H9 (cell line): ENCODE results near the gene KLF13. TPM values are rescaled to one million over a fixed set of nuclear protein-coding genes. Genes with fewer than 3 reads are reported as not detected.

Experiments used
- DNase-seq: peaks from one replicate; pipeline ENCODE4 v3.0.0-alpha.2; 2017
- H2AFZ ChIP-seq: one replicate; pipeline ENCODE4 v1.6.1; 2013; ENCODE audit warnings: mild to moderate bottlenecking, low read length, control low read depth, moderate library complexity
- H2AK5ac ChIP-seq: 2 replicates; pipeline ENCODE4 v1.6.1; 2013; ENCODE audit warnings: low read length, control low read depth, mixed read lengths; ENCODE audit not compliant: insufficient read length
- H2BK120ac ChIP-seq: one replicate; pipeline ENCODE4 v1.6.1; 2013; ENCODE audit warnings: low read depth, mild to moderate bottlenecking, low read length, control low read depth, inconsistent platforms; ENCODE audit not compliant: poor library complexity, severe bottlenecking
- H2BK12ac ChIP-seq: 2 replicates; pipeline ENCODE4 v1.6.1; 2013; ENCODE audit warnings: low read length, control low read depth, mixed read lengths, low read depth; ENCODE audit not compliant: insufficient read length
- H2BK15ac ChIP-seq: 2 replicates; pipeline ENCODE4 v1.6.1; 2013; ENCODE audit warnings: low read depth, low read length, control low read depth
- H2BK20ac ChIP-seq: one replicate; pipeline ENCODE4 v1.6.1; 2013; ENCODE audit warnings: low read depth, mild to moderate bottlenecking, low read length, control low read depth, inconsistent platforms; ENCODE audit not compliant: poor library complexity, severe bottlenecking
- H2BK5ac ChIP-seq: 2 replicates; pipeline ENCODE4 v1.6.1; 2013; ENCODE audit warnings: low read length, control low read depth, mixed read lengths; ENCODE audit not compliant: insufficient read length
- H3K14ac ChIP-seq: 2 replicates; pipeline ENCODE4 v1.6.1; 2013; ENCODE audit warnings: low read length, control low read depth; ENCODE audit not compliant: insufficient read depth
- H3K18ac ChIP-seq: 2 replicates; pipeline ENCODE4 v1.6.1; 2013; ENCODE audit warnings: low read depth, mild to moderate bottlenecking, mixed read lengths, low read length, control low read depth; ENCODE audit not compliant: insufficient read length
- H3K23ac ChIP-seq: 2 replicates; pipeline ENCODE4 v1.6.1; 2013; ENCODE audit warnings: low read length, control low read depth, mixed read lengths, low read depth; ENCODE audit not compliant: insufficient read length
- H3K23me2 ChIP-seq: 2 replicates; pipeline ENCODE4 v1.6.1; 2013; ENCODE audit warnings: low read depth, mild to moderate bottlenecking, mixed read lengths, low read length, control low read depth; ENCODE audit not compliant: insufficient read length, poor library complexity, severe bottlenecking
- H3K27ac ChIP-seq: 2 replicates; pipeline ENCODE4 v1.5.1; 2013; ENCODE audit warnings: low read length, control low read depth, mixed read lengths, low read depth; ENCODE audit not compliant: insufficient read length
- H3K27me3 ChIP-seq: 2 replicates; pipeline ENCODE4 v1.6.1; 2013; ENCODE audit warnings: low read length, control low read depth, inconsistent platforms; ENCODE audit not compliant: insufficient read depth
- H3K4ac ChIP-seq: 2 replicates; pipeline ENCODE4 v1.6.1; 2013; ENCODE audit warnings: low read depth, mild to moderate bottlenecking, control low read depth, inconsistent platforms, low read length, moderate library complexity
- H3K4me1 ChIP-seq: 2 replicates; pipeline ENCODE4 v1.6.1; 2013; ENCODE audit warnings: low read length, control low read depth, inconsistent platforms; ENCODE audit not compliant: insufficient read depth
- H3K4me2 ChIP-seq: 2 replicates; pipeline ENCODE4 v1.6.1; 2013; ENCODE audit warnings: low read length, control low read depth, mixed read lengths; ENCODE audit not compliant: insufficient read length, insufficient read depth
- H3K56ac ChIP-seq: 2 replicates; pipeline ENCODE4 v1.6.1; 2013; ENCODE audit warnings: low read depth, mild to moderate bottlenecking, mixed read lengths, low read length, control low read depth; ENCODE audit not compliant: insufficient read length
- H3K79me1 ChIP-seq: 2 replicates; pipeline ENCODE4 v1.6.1; 2013; ENCODE audit warnings: low read depth, mild to moderate bottlenecking, moderate library complexity, low read length, control low read depth, inconsistent platforms; ENCODE audit not compliant: insufficient read depth, poor library complexity, severe bottlenecking
- H3K79me2 ChIP-seq: 2 replicates; pipeline ENCODE4 v1.6.1; 2013; ENCODE audit warnings: low read length, control low read depth, inconsistent platforms; ENCODE audit not compliant: insufficient read depth
- H3K9ac ChIP-seq: 2 replicates; pipeline ENCODE4 v1.6.1; 2013; ENCODE audit warnings: low read length, control low read depth, mixed read lengths; ENCODE audit not compliant: insufficient read length; ENCODE audit errors: extremely low read depth
- H3K9me3 ChIP-seq: one replicate; pipeline ENCODE4 v1.6.1; 2013; ENCODE audit warnings: low read depth, low read length, inconsistent platforms; ENCODE audit not compliant: control insufficient read depth
- H3T11ph ChIP-seq: one replicate; pipeline ENCODE4 v1.6.1; 2013; ENCODE audit warnings: mild to moderate bottlenecking, low read length, control low read depth, inconsistent platforms
- H4K20me1 ChIP-seq: one replicate; pipeline ENCODE4 v1.6.1; 2013; ENCODE audit not compliant: control insufficient read depth, insufficient read length, insufficient read depth
- H4K5ac ChIP-seq: 2 replicates; pipeline ENCODE4 v1.6.1; 2013; ENCODE audit warnings: low read depth, mild to moderate bottlenecking, mixed read lengths, low read length, control low read depth; ENCODE audit not compliant: insufficient read length
- H4K8ac ChIP-seq: replicated peaks from 2 replicates; pipeline ENCODE4 v1.6.1; 2013; ENCODE audit warnings: low read length, control low read depth, mixed read lengths, low read depth; ENCODE audit not compliant: insufficient read length
- H4K91ac ChIP-seq: 2 replicates; pipeline ENCODE4 v1.6.1; 2013; ENCODE audit warnings: low read depth, mild to moderate bottlenecking, moderate library complexity, mixed read lengths, low read length, control low read depth; ENCODE audit not compliant: insufficient read length
- H3K27ac Mint-ChIP-seq, 3 experiments: 2 replicates in 2 of 3; 3 replicates in 1 of 3; pipeline ENCODE4 v1.8.0; 2020 to 2021; ENCODE audit warnings: mixed read lengths in 3 of 3, mild to moderate bottlenecking in 1 of 3, moderate library complexity in 1 of 3
- H3K27me3 Mint-ChIP-seq: 2 replicates; pipeline ENCODE4 v1.8.0; 2021; ENCODE audit warnings: low read depth, mild to moderate bottlenecking, moderate library complexity, mixed read lengths
- H3K36me3 Mint-ChIP-seq, 3 experiments: 2 replicates in 2 of 3; 3 replicates in 1 of 3; pipeline ENCODE4 v1.8.0; 2020 to 2021; ENCODE audit warnings: low read depth in 3 of 3, mixed read lengths in 3 of 3; ENCODE audit not compliant: insufficient read depth in 1 of 3
- H3K4me1 Mint-ChIP-seq, 2 experiments: 2 replicates each; pipeline ENCODE4 v1.8.0; 2020; ENCODE audit warnings: mixed read lengths in 2 of 2
- H3K4me3 Mint-ChIP-seq, 2 experiments: 2 replicates in 1 of 2; 3 replicates in 1 of 2; pipeline ENCODE4 v1.8.0; 2020 to 2021; ENCODE audit warnings: mild to moderate bottlenecking in 2 of 2, mixed read lengths in 2 of 2, moderate library complexity in 1 of 2
- H3K9me3 Mint-ChIP-seq, 2 experiments: 2 replicates in 1 of 2; 3 replicates in 1 of 2; pipeline ENCODE4 v1.8.0; 2020; ENCODE audit warnings: mild to moderate bottlenecking in 2 of 2, mixed read lengths in 2 of 2, moderate library complexity in 1 of 2
- whole genome bisulfite sequencing: extraction: QIAGEN DNeasy Blood & Tissue Kit; methylation state at CpG from one replicate; pipeline ENCODE4 v1.1.7; 2013; ENCODE audit warnings: missing lambda C conversion rate, low lambda C conversion rate, mixed read lengths; ENCODE audit not compliant: insufficient read length; ENCODE audit errors: extremely low coverage; 5-methylcytosine and 5-hydroxymethylcytosine counted together
- total RNA-seq: library from RNA; stranded (reverse); gene quantifications from 2 replicates; pipeline ENCODE4 v1.2.1, GENCODE V29; 2021
- TF ChIP-seq, protein P1 (sequence below): fragments of 200-600 bp; sonication (generic); conservative IDR thresholded peaks from 3 replicates; pipeline ENCODE4 v1.8.0; 2021; ENCODE audit warnings: antibody characterized with exemption, mild to moderate bottlenecking

Gene KLF13
- total RNA-seq, 1 experiment from 2014 or later: 33.4 TPM

DNA sequence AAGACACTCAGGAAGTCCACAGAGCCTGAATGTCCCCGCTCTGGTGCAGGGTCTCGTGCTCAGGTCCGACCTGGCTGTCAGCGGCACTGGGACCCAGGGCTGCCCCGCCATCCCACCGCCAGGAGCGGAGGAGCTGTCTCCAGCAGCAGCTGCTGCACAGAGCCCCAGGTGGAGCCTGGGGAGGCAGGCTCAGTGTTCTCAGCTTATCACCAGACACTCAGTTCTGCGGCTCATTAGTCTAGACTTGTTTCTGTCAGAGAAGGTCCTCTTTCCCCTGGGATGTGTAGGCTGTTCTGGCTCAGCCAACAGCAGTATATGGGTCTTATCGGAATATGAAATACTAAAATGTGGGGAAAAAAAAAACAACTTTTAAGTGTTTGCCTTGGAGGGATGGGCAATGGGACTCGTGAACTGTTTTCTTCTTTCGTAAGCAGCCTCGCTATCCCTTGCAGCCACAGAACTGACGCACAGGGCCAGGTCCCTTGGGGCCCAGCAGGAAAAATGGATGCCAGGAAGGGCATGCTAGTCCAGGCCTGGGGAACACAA, 75.9 kb downstream of the KLF13 start:
- Histone ChIP-seq H4K20me1 (no peaks in the 10 kb centered on the region), H3K79me2 (no peaks in the 10 kb centered on the region), H4K91ac (no peak overlapping the region), H3K4me2 (no peak overlapping the region), H2BK15ac (no peak overlapping the region), H3K14ac (no peak overlapping the region), H3K56ac (no peak overlapping the region), H3K27ac (no peak overlapping the region), H3K4me1 (no peaks in the 10 kb centered on the region), H2BK12ac (no peak overlapping the region), H3K18ac (no peak overlapping the region), H3K4ac (no peak overlapping the region), H3K23me2 (no peaks in the 10 kb centered on the region), H3K23ac (no peak overlapping the region), H3K9ac (no peak overlapping the region), H2BK20ac (no peak overlapping the region), H2BK120ac (no peak overlapping the region), H3K79me1 (no peaks in the 10 kb centered on the region), H4K5ac (no peak overlapping the region), H2AFZ (no peak overlapping the region), H3K27me3 (no peaks in the 10 kb centered on the region), H3K9me3 (no peaks in the 10 kb centered on the region), H2AK5ac (no peak overlapping the region), H2BK5ac (no peak overlapping the region), H3T11ph (no peak overlapping the region), H4K8ac (no peak overlapping the region)
- H3K27ac Mint-ChIP-seq: no peak overlapping the region
- DNase-seq: no peak
- WGBS: no CpG with 5 or more reads among the region's 13 CpGs
- TF ChIP-seq, protein P1, sequence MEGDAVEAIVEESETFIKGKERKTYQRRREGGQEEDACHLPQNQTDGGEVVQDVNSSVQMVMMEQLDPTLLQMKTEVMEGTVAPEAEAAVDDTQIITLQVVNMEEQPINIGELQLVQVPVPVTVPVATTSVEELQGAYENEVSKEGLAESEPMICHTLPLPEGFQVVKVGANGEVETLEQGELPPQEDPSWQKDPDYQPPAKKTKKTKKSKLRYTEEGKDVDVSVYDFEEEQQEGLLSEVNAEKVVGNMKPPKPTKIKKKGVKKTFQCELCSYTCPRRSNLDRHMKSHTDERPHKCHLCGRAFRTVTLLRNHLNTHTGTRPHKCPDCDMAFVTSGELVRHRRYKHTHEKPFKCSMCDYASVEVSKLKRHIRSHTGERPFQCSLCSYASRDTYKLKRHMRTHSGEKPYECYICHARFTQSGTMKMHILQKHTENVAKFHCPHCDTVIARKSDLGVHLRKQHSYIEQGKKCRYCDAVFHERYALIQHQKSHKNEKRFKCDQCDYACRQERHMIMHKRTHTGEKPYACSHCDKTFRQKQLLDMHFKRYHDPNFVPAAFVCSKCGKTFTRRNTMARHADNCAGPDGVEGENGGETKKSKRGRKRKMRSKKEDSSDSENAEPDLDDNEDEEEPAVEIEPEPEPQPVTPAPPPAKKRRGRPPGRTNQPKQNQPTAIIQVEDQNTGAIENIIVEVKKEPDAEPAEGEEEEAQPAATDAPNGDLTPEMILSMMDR: no peak
- H3K4me1 Mint-ChIP-seq: peaks cover 8 to 19% of the 10 kb centered on the region in 2 experiments
- peaks cover 2% of the 10 kb centered on the region; the same call in 1 of the 2 replicates for H3K27me3 Mint-ChIP-seq
- no peak overlapping the region for H3K4me3 Mint-ChIP-seq
- peaks cover 3 to 6% of the 10 kb centered on the region in 2 experiments; a peak in 4 of 5 replicates for H3K9me3 Mint-ChIP-seq
- no peaks in the 10 kb centered on the region; a peak in 2 of 7 replicates for H3K36me3 Mint-ChIP-seq
